PC-3 (cell line): ENCODE results near the gene ASPA. TPM values are rescaled to one million over a fixed set of nuclear protein-coding genes. Genes with fewer than 3 reads are reported as not detected.

ENCODE experiments used
- ATAC-seq: fragments of 200-7000 bp; cut with Tn5 transposase; 2 replicates; pipeline ENCODE4 v1.9.1; 2020; ENCODE audit warnings: mild to moderate bottlenecking, moderate library complexity
- BruUV-seq: library from RNA; stranded (reverse); fragments of 400-500 nt; replicated peaks from 2 replicates; lab custom pipeline; 2021; lab: Mats Ljungman, UMichigan
- CTCF ChIA-PET: fragments of 300-600 bp; sonication (Branson Sonifier 250); formaldehyde crosslinking; loops from one replicate; lab custom pipeline; 2022; ENCODE audit warnings: antibody characterized with exemption; lab: Charles Lee
- POLR2A ChIA-PET: fragments of 300-600 bp; sonication (Branson Sonifier 250); formaldehyde crosslinking; loops from one replicate; lab custom pipeline; 2022; ENCODE audit warnings: antibody characterized with exemption; ENCODE audit not compliant: unreplicated experiment; lab: Charles Lee
- DNase-seq: peaks from one replicate; pipeline ENCODE4 v3.0.0-alpha.2; 2015
- H2AFZ ChIP-seq: fragments of 300-600 bp; sonication (generic); 2 replicates; pipeline ENCODE4 v1.6.0; 2016; ENCODE audit warnings: antibody characterized with exemption, low read length
- H3F3A ChIP-seq: fragments of 300-600 bp; sonication (generic); one replicate; pipeline ENCODE4 v1.6.0; 2017; ENCODE audit warnings: antibody characterized with exemption, low read length, control low read depth, mild to moderate bottlenecking; ENCODE audit not compliant: unreplicated experiment
- H3K27ac ChIP-seq: fragments of 300-600 bp; sonication (generic); 2 replicates; pipeline ENCODE4 v1.5.1; 2016; ENCODE audit warnings: mild to moderate bottlenecking, low read length
- H3K27me3 ChIP-seq: fragments of 300-600 bp; sonication (generic); 2 replicates; pipeline ENCODE4 v1.6.1; 2016; ENCODE audit warnings: low read length, mixed read lengths
- H3K36me3 ChIP-seq: fragments of 300-600 bp; sonication (generic); 2 replicates; pipeline ENCODE4 v1.6.1; 2016; ENCODE audit warnings: low read depth, mixed run types, low read length, mixed read lengths
- H3K4me1 ChIP-seq: fragments of 300-600 bp; sonication (generic); 2 replicates; pipeline ENCODE4 v1.5.1; 2016; ENCODE audit warnings: low read length; ENCODE audit not compliant: insufficient read depth
- H3K4me2 ChIP-seq: fragments of 300-600 bp; sonication (generic); 2 replicates; pipeline ENCODE4 v1.6.0; 2016; ENCODE audit warnings: low read length
- H3K4me3 ChIP-seq: fragments of 300-600 bp; sonication (generic); 2 replicates; pipeline ENCODE4 v1.5.1; 2016; ENCODE audit warnings: mild to moderate bottlenecking, low read length, mixed read lengths
- H3K79me2 ChIP-seq: fragments of 300-600 bp; sonication (generic); 2 replicates; pipeline ENCODE4 v1.6.1; 2017; ENCODE audit warnings: low read length, mixed read lengths
- H3K9ac ChIP-seq: fragments of 300-600 bp; sonication (generic); 2 replicates; pipeline ENCODE4 v1.6.0; 2016; ENCODE audit warnings: mild to moderate bottlenecking, low read length
- H3K9me2 ChIP-seq: fragments of 300-600 bp; sonication (generic); replicated peaks from 2 replicates; pipeline ENCODE4 v1.6.1; 2016; ENCODE audit warnings: mixed run types, low read length, mixed read lengths
- H3K9me3 ChIP-seq: fragments of 300-600 bp; sonication (generic); 2 replicates; pipeline ENCODE4 v1.6.1; 2016; ENCODE audit warnings: low read length, mixed read lengths
- H4K20me1 ChIP-seq: fragments of 300-600 bp; sonication (generic); 2 replicates; pipeline ENCODE4 v1.6.1; 2016; ENCODE audit warnings: low read length, mixed read lengths
- CTCF ChIP-seq: fragments of 300-600 bp; sonication (generic); conservative IDR thresholded peaks from 2 replicates; pipeline ENCODE4 v1.5.1; 2017; ENCODE audit warnings: antibody characterized with exemption, low read depth, mild to moderate bottlenecking, low read length
- EZH2 ChIP-seq: fragments of 300-600 bp; sonication (generic); IDR thresholded peaks from one replicate; pipeline ENCODE4 v1.6.1; 2017; ENCODE audit warnings: antibody characterized with exemption, mild to moderate bottlenecking, low read length; ENCODE audit not compliant: unreplicated experiment
- EZH2phosphoT487 ChIP-seq: fragments of 300-600 bp; sonication (generic); IDR thresholded peaks from 2 replicates; pipeline ENCODE4 v1.6.1; 2018; ENCODE audit warnings: mild to moderate bottlenecking, antibody characterized with exemption, low read length, borderline replicate concordance
- intact Hi-C: fragments of 100-400 bp; cut with micrococcal nuclease; formaldehyde crosslinking; loops from 2 replicates; pipeline ENCODE4 v1.9.0; 2023
- total RNA-seq: library from RNA; depleted of rRNA; stranded (reverse); fragments of >200 nt; gene quantifications from 2 replicates; pipeline ENCODE4 v1.2.3, GENCODE V29; 2014

Gene ASPA
- total RNA-seq, 1 experiment from 2014 or later: not detected

DNA sequence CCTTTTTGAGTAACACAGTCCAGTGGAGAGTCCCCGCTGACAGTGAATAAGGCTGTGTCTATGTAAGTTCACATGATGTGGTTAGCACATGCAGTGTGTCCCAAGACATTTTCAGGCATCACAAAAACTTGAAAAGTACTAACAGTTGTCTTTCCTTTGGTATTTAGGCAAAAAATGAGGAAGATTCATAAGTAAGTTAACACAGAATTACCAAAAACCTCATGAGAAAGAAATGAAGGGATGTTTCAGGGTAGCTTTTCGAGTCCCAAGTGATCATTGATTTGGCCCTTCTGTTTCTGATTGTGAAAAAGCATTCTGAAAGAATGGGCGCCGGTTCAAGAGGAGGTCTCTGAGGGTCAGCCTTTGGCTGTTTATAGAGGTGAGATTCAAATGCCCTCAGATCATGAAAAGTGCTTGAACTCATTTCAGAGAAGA is 529 bp upstream of the ASPA start:
- no peaks in the 10 kb centered on the region for H3K9me2 ChIP-seq
- ChIA-PET CTCF (no interaction called here), POLR2A (no interaction called here)
- intact Hi-C loops: no loop called here
- H3K79me2 ChIP-seq: no peaks in the 10 kb centered on the region
- H3K4me3 ChIP-seq: no peak overlapping the region
- DNase-seq (no peak), ATAC-seq (no peak)
- BruUV-seq: no TSS peak
- no peak overlapping the region for H3K9ac ChIP-seq
- TF ChIP-seq EZH2phosphoT487 (no peak), EZH2 (no peak), CTCF (no peak)
- H3K36me3 ChIP-seq: no peaks in the 10 kb centered on the region
- H3K4me2 ChIP-seq: no peak overlapping the region
- no peaks in the 10 kb centered on the region for H3F3A ChIP-seq
- no peak overlapping the region for H2AFZ ChIP-seq
- H3K4me1 ChIP-seq: no peaks in the 10 kb centered on the region
- H3K27me3 ChIP-seq: peaks cover 20% of the 10 kb centered on the region
- no peak overlapping the region for H3K27ac ChIP-seq
- H4K20me1 ChIP-seq: no peaks in the 10 kb centered on the region
- H3K9me3 ChIP-seq: no peaks in the 10 kb centered on the region

GRCh38 chr17:3479988-3480387 is 4.2 kb downstream of the ASPA start:
- H3K27me3 ChIP-seq: peaks cover 36% of the 10 kb centered on the region
- no peaks in the 10 kb centered on the region for H3K79me2 ChIP-seq
- H3K9ac ChIP-seq: no peak overlapping the region
- no peaks in the 10 kb centered on the region for H3K9me2 ChIP-seq
- no peaks in the 10 kb centered on the region for H3K9me3 ChIP-seq
- BruUV-seq: no TSS peak
- ChIA-PET POLR2A (no interaction called here), CTCF (no interaction called here)
- H3F3A ChIP-seq: no peaks in the 10 kb centered on the region
- DNase-seq (no peak), ATAC-seq (no peak)
- H2AFZ ChIP-seq: no peak overlapping the region
- no peak overlapping the region for H3K27ac ChIP-seq
- TF ChIP-seq EZH2 (no peak), EZH2phosphoT487 (no peak), CTCF (no peak)
- H3K4me1 ChIP-seq: no peaks in the 10 kb centered on the region
- H3K4me2 ChIP-seq: no peak overlapping the region
- intact Hi-C loops: no loop called here
- no peaks in the 10 kb centered on the region for H3K36me3 ChIP-seq
- no peaks in the 10 kb centered on the region for H4K20me1 ChIP-seq
- no peak overlapping the region for H3K4me3 ChIP-seq

DNA sequence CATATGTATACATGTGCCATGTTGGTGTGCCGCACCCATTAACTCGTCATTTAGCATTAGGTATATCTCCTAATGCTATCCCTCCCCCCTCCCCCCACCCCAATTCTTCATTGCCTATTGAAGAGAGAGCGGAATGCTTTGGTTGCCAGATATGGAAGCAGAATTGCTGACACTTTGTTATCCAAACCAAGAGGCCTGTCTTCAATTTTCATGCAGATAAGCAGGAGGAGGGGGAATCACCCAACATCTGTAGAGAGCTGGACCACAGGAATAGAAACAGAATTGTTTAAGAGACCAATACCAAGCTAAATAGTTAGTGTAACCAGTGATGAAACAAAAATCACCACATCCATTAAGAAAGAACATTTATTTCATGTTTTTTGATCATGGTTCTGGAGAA is 7.1 kb downstream of the ASPA start:
- no peak overlapping the region for H3K27ac ChIP-seq
- no peak overlapping the region for H3K4me3 ChIP-seq
- no peak overlapping the region for H3K4me2 ChIP-seq
- BruUV-seq: no TSS peak
- H3K9ac ChIP-seq: no peak overlapping the region
- H3K36me3 ChIP-seq: no peaks in the 10 kb centered on the region
- no peaks in the 10 kb centered on the region for H3K4me1 ChIP-seq
- H3K27me3 ChIP-seq: peaks cover 51% of the 10 kb centered on the region
- no peaks in the 10 kb centered on the region for H3K9me3 ChIP-seq
- H4K20me1 ChIP-seq: no peaks in the 10 kb centered on the region
- H3K79me2 ChIP-seq: no peaks in the 10 kb centered on the region
- ChIA-PET CTCF (no interaction called here), POLR2A (no interaction called here)
- TF ChIP-seq EZH2phosphoT487 (no peak), CTCF (no peak), EZH2 (no peak)
- no peak overlapping the region for H2AFZ ChIP-seq
- H3K9me2 ChIP-seq: no peaks in the 10 kb centered on the region
- H3F3A ChIP-seq: no peaks in the 10 kb centered on the region
- DNase-seq (no peak), ATAC-seq (no peak)
- intact Hi-C loops: no loop called here
